KMS-11 (cell line): Measurements from ENCODE around the gene KCNMB2.
A peak's percentile ranks its signal among the peaks of the same experiment; 100 is the strongest.

ENCODE experiments used
- H2AFZ ChIP-seq: fragments of 200-600 bp; sonication (generic); 2 replicates; pipeline ENCODE4 v1.6.1; 2016; ENCODE audit warnings: antibody characterized with exemption, mixed run types, low read depth
- H3K27ac ChIP-seq: fragments of 200-600 bp; sonication (generic); 2 replicates; pipeline ENCODE4 v1.6.1; 2016; ENCODE audit warnings: mild to moderate bottlenecking, mixed run types
- H3K27me3 ChIP-seq: fragments of 200-600 bp; sonication (generic); 2 replicates; pipeline ENCODE4 v1.6.1; 2017; ENCODE audit warnings: mild to moderate bottlenecking, low read depth, mixed run types, moderate library complexity; ENCODE audit not compliant: insufficient read depth
- H3K36me3 ChIP-seq: fragments of 200-600 bp; sonication (generic); 2 replicates; pipeline ENCODE4 v1.6.1; 2017; ENCODE audit warnings: mild to moderate bottlenecking, mixed run types; ENCODE audit not compliant: insufficient read depth
- H3K4me1 ChIP-seq: fragments of 200-600 bp; sonication (generic); 2 replicates; pipeline ENCODE4 v1.6.1; 2016; ENCODE audit warnings: mild to moderate bottlenecking, low read depth, mixed run types; ENCODE audit not compliant: poor library complexity, severe bottlenecking
- H3K4me2 ChIP-seq: fragments of 200-600 bp; sonication (generic); 2 replicates; pipeline ENCODE4 v1.7.0; 2016; ENCODE audit warnings: mild to moderate bottlenecking, mixed run types
- H3K4me3 ChIP-seq: fragments of 200-600 bp; sonication (generic); IDR thresholded peaks from 2 replicates; pipeline ENCODE4 v1.6.1; 2017; ENCODE audit warnings: low read depth, low read length, mixed read lengths; ENCODE audit not compliant: insufficient read depth
- H3K79me2 ChIP-seq: fragments of 200-600 bp; sonication (generic); 2 replicates; pipeline ENCODE4 v1.6.1; 2016; ENCODE audit warnings: low read depth, mixed run types; ENCODE audit not compliant: insufficient read depth
- H3K9ac ChIP-seq: fragments of 200-600 bp; sonication (generic); 2 replicates; pipeline ENCODE4 v1.6.1; 2016; ENCODE audit warnings: mild to moderate bottlenecking, mixed run types
- H4K20me1 ChIP-seq: fragments of 200-600 bp; sonication (generic); 2 replicates; pipeline ENCODE4 v1.6.1; 2016; ENCODE audit warnings: mild to moderate bottlenecking, mixed run types; ENCODE audit not compliant: insufficient read depth
- CTCF ChIP-seq: fragments of 200-600 bp; sonication (generic); conservative IDR thresholded peaks from 2 replicates; pipeline ENCODE4 v1.6.1; 2017; ENCODE audit warnings: low read depth, mild to moderate bottlenecking, antibody characterized with exemption, low read length, moderate library complexity, mixed read lengths

Gene KCNMB2

GRCh38 chr3:178709051-178709450 is 172.8 kb downstream of the KCNMB2 start:
- Histone ChIP-seq H3K4me1 (peaks cover 49% of the 10 kb centered on the region), H2AFZ (no peak overlapping the region), H3K4me3 (no peak overlapping the region), H3K4me2 (no peak overlapping the region), H3K79me2 (no peaks in the 10 kb centered on the region), H3K27me3 (no peaks in the 10 kb centered on the region), H3K27ac (no peak overlapping the region), H4K20me1 (no peaks in the 10 kb centered on the region), H3K9ac (no peak overlapping the region), H3K36me3 (no peaks in the 10 kb centered on the region)
- TF ChIP-seq CTCF, result no peak

- H3K4me2 ChIP-seq, result no peak overlapping the region
- H3K27me3 ChIP-seq, result no peaks in the 10 kb centered on the region
- no peak overlapping the region for H3K9ac ChIP-seq
- peaks cover 61% of the 10 kb centered on the region for H3K4me1 ChIP-seq
- no peak for TF ChIP-seq CTCF
- no peaks in the 10 kb centered on the region for H3K36me3 ChIP-seq
- no peaks in the 10 kb centered on the region for H3K79me2 ChIP-seq
- H3K27ac ChIP-seq, result no peak overlapping the region
- no peak overlapping the region for H3K4me3 ChIP-seq
- H4K20me1 ChIP-seq, result no peaks in the 10 kb centered on the region
- H2AFZ ChIP-seq, result no peak overlapping the region
Measured at GRCh38 chr3:178711753-178712152, 175.5 kb downstream of the KCNMB2 start.

- no peak for TF ChIP-seq CTCF
Measured at GRCh38 chr3:178712247-178712646, 176.0 kb downstream of the KCNMB2 start.

GRCh38 chr3:178714925-178715832 is 178.9 kb downstream of the KCNMB2 start:
- Histone ChIP-seq H3K4me2 (peak overlapping the region; percentile 54), H3K4me3 (no peak overlapping the region), H3K9ac (peak overlapping the region; percentile 2; the same call in 1 of the 2 replicates), H3K27me3 (no peaks in the 10 kb centered on the region), H4K20me1 (no peaks in the 10 kb centered on the region), H2AFZ (peak overlapping the region; percentile 12; the same call in 1 of the 2 replicates), H3K27ac (peak overlapping the region; percentile 53), H3K36me3 (no peaks in the 10 kb centered on the region), H3K4me1 (peaks cover 51% of the 10 kb centered on the region), H3K79me2 (no peaks in the 10 kb centered on the region)
- TF ChIP-seq CTCF, result no peak

More at GRCh38 chr3:178712247-178712646, 176.0 kb downstream of the KCNMB2 start:
- H3K4me3 ChIP-seq, result no peak overlapping the region
- no peak overlapping the region for H3K9ac ChIP-seq
- no peak overlapping the region for H3K27ac ChIP-seq
- no peak overlapping the region for H3K4me2 ChIP-seq
- peaks cover 57% of the 10 kb centered on the region for H3K4me1 ChIP-seq
- H4K20me1 ChIP-seq, result no peaks in the 10 kb centered on the region
- no peak overlapping the region for H2AFZ ChIP-seq
- H3K79me2 ChIP-seq, result no peaks in the 10 kb centered on the region
- no peaks in the 10 kb centered on the region for H3K36me3 ChIP-seq
- H3K27me3 ChIP-seq, result no peaks in the 10 kb centered on the region
